GOT3 (cell line): Measurements from ENCODE around the gene ANKRD29.

Source experiments
- DNase-seq: peaks from one replicate; lab custom pipeline; 2025; ENCODE audit warnings: mixed read lengths; lab: John Stamatoyannopoulos, UW

ANKRD29 gene, protein sequence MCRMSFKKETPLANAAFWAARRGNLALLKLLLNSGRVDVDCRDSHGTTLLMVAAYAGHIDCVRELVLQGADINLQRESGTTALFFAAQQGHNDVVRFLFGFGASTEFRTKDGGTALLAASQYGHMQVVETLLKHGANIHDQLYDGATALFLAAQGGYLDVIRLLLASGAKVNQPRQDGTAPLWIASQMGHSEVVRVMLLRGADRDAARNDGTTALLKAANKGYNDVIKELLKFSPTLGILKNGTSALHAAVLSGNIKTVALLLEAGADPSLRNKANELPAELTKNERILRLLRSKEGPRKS

DNA sequence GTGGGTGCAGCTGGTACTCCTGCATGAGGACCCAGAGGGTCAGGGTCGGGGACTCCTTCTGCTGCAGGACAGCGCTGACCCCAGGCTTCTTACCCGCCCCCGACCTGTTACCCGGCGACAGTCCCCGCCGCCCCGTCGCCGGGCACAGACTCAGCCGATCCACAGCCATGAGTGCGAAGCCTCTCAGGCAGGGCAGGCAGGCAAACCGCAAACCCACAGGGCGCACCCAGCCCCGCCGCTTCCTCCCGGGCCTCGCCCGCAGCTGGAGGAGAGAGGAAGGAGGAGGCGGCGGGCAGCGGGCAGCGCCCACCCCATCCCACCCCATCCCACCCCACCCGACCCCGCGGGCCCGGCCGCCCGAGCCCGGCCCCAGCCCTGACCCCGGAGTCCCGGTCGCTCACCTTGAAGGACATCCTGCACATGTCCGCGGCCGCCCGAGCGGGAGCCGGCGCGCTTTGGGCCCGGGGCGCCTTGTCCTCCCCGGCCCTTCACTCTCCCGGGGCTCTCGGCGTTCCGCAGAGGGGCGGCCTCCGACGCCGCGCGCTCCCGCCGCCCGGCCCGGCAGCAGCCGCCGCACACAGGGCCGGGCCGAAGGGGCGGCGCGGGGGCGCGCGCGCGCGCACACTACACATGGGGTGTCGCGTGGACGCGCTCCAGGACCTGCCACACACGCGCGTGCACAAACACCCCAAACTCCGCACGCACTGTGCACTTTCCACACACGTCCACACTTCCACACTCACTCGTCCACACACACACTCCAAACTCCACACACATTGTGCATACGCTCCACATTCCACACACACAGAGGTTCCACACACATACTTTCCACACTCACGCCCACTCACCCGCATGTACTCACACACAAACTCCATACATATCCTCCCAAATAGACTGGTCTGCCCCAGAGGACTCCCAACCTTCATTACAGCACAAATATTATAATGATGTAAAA is at the start of gene ANKRD29:
ANKRD29 (minus strand) TSS at position 603 of the 955 bp plus-strand sequence; CDS start at position 422, 181 bp downstream.
- no peak for DNase-seq

DNA sequence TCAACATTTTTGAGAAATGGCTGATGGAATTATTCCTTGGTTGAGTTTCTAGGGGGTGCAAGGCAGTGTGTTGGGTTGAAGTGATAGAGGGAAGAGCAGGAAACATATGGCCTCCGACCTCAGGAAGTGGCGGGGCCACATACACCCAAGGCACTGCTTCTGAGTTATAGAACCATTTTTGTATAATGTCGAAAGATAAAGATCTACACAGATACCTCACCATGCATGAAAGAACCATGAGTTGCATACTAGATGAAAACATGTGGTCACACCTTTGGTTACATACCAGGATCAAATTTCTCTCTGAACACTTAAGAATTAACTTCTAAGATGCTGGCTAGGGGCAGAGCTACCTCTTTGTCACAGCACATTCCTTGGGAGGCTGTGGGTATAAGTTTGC is 49.7 kb upstream of the ANKRD29 start:
- no peak for DNase-seq

DNA sequence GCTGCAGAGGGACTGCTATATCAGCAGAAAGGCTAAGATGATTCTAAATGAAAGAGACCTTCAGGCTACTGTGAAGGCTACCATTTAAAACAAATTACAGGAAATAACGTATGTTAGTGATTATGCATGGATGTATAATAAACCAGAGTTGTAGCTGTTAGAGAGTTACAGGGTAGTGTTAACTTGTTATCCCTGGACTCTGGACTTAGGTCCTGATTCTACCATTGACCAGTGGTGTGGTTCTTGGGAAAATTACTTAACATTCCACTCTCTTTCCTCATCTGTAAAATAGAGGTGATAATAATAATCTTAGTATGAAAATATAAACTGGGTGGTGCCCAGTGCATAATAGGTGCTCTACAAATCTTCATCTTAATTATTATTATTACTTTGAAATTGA is 48.7 kb upstream of the ANKRD29 start:
- no peak for DNase-seq

DNA sequence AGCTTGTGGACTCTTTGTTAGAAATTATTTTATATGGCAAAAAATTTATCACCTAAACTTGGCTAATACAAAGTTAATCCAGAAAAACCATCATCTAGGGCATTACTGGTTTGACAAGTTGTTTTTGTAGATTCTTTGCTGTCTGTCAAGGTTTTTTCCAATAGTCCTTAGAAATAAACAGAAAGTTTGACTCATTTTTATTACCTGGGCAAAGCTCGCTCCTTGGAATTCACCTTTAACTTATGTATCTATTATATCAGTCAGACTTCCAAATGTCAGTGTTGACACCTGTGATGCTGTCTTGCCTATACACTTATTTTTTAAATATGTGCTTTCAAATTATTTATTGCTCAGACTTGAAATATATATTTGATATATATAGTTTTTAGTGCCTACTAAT is 48.2 kb upstream of the ANKRD29 start:
- no peak for DNase-seq

DNA sequence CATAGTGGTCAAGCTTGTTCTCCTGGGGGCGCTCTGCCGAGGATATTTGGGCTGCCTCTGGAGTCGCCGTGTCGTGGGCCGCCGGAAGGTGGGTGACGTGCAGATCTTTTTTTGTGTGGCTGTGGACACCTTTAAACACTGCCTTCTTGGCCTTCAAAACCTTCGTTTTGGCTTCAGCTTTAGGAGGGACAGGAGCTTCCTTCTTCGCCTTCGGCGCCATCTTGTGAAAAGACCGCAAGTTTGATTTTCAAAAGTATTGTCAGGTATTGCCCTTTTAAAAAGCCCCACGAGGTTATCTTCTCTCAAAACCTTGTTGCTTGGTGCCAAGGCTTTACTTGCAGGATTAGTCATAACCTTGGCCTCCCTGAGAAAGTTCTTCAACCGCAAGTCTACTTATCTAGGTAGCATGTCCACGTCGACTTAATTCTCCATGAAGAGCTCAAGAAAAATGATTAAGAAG is 47.4 kb upstream of the ANKRD29 start:
- no peak for DNase-seq

DNA sequence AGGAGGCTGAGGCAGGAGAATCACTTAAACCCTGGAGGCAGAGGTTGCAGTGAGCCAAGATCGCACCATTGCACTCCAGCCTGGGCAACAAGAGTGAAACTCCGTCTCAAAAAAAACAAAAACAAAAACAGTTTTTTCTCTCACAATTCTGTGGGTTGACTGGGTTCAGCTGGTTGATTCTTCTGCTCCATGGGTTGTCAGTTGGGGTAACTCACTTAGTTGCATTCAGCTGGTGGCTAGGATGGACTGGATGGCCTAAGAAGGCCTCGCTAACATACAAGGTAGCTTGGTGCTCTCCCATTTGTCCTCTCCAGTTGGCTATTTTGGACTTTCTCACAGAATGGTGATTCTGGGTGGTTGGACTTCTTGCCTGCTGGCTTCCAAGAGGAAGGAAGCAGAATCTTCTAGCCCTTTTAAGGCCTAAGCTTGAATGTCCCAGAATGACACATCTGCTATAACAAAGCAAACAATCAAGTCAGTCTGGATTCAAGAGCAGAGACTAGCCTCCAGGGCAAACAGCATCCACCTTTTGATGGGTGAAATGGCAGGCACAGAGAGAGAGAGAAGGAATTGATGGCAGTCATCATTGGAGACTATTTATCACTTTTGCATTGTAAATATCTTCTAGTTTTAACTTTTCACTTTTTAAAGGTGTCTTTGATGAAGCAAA is 44.4 kb upstream of the ANKRD29 start:
- DNase-seq = no peak

DNA sequence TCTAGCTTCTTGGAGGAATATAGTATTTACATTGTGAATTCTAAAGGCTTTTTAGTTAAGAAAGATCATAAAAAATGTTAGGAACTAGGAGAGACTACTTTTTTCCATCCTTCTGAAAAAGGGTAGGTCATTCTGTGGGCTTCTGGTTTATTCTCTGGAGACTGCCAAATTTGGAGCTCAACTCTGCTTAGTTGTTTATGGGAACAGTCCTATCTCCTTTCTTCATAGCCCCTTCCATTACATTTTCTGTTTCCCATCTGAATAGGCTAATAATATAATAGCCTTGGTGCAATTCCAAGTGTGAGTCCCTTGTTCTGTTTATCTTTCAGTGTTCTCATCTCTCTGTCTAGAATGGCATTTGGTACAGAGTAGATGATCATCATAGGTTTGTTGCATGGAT is 42.1 kb upstream of the ANKRD29 start:
- DNase-seq = no peak

DNA sequence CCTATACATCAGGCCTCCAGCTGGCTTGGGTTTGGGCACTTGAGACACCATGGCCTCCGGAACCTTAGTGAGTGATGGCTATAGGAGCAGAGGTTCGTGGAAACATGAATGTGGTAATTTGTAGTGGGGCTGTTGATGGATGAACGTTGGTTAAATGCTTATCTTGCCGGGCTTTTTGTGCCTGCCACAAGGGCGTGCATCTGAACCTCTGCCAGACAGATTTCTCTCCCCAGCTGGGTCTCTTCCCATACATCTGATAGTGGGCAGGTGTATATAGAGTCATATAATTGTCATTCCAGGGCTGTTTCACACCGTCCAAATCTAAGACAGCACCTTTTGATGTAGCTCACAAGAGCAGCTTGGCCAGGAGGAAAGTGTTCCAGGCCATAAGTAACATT is 41.3 kb upstream of the ANKRD29 start:
- no peak for DNase-seq

DNA sequence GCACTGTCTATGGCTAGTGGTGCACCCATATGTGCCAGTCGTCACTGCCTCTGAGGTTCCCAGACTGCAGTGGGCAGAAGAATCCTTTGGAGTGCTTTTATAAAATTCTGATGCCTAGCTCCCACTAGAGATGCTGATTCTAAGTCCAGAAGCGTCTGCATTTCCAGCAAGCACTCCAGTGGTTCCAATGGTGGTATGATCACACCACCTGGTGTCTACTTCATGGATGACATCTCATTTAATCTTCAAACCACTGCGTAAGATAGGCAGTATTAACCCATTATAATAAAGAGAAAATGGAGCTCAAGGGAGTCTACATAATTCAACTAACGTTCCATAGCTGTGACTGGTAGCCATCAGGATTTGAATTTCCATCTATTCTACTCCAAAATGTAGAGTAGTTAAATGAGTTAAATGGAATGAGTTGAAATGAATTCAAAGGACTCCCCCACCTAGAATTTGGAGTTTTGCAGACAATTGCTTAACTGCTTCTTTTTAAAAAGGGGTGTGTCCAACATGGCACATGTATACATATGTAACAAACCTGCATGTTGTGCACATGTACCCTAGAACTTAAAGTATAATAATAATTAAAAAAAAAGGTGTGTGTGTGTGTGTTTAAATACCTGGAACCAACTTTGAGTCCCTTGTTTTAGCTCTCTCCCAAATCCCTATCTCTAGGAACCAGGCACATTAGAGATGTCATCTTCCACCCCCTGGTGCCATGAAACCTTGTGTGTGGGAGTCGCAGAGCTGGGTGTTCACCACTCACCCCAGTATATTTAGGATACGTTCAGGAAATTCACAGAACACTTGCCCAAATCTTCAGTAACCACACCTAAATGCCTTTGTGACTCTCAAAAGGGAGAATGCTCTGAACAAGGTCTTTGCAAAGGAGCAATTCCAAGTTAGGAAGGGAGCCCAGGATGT is 40.6 kb upstream of the ANKRD29 start:
- no peak for DNase-seq

DNA sequence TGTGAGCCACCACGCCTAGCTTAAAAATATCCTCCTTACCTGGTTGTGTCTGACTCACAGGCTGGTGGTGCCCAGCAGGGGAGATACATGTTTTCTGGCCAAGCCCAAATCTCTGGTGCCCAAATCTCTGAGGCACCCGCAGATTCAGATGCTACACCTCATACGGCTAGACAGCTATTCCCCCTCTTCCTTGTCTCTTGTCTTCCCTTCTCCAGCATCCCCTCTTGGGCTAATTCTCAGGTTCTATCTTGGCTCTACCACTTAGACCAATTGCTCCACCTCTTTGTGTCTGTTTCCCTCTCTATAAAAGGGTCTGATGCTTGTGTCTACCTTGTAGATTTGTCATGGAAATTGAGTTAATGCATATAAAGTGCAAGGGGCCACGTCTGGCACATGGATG is 39.9 kb upstream of the ANKRD29 start:
- no peak for DNase-seq

DNA sequence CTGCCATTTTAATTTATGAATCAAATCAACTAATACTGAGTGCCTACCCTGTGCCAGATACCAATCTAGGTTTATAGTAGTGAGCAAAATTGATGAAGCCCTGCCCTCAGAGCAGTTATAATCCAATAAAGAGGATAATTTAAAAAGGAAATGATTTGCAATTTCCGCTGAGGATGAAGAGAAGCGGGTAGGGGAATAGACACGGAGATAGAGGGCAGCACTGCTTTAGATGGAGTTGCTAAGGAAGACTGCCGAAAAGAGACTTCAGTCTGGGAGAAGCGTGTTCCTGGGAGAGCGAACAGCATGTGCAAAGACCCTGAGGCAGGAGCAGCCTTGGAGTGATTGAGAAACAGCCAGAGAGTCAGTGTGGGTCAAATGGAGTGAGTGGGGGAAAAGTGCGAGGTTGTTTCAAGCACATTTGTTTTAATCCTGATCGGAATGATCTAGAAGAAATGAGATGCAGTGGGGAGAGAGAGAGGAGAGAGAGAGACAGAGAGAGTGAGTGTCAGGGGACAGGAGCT is 38.9 kb upstream of the ANKRD29 start:
- DNase-seq = no peak

DNA sequence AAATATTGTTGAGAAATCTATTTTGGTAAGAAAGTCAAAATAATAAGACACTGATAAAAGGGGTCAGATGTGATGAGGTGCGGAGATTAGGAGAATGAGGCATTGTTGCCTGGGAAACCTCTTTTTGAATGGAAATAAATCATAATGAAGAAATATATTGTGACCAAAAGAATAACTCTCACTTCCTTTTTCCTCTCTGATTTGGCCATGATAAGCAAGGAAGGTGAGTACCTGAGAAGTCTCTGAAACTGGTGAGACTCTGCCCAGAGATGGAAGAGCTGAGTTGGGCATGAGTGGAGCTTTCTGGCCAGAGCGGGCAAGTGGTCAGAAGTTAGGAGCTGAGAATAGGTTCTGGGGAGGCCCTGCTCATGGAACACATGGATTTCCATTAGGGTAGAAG is 38.3 kb upstream of the ANKRD29 start:
- DNase-seq = no peak

DNA sequence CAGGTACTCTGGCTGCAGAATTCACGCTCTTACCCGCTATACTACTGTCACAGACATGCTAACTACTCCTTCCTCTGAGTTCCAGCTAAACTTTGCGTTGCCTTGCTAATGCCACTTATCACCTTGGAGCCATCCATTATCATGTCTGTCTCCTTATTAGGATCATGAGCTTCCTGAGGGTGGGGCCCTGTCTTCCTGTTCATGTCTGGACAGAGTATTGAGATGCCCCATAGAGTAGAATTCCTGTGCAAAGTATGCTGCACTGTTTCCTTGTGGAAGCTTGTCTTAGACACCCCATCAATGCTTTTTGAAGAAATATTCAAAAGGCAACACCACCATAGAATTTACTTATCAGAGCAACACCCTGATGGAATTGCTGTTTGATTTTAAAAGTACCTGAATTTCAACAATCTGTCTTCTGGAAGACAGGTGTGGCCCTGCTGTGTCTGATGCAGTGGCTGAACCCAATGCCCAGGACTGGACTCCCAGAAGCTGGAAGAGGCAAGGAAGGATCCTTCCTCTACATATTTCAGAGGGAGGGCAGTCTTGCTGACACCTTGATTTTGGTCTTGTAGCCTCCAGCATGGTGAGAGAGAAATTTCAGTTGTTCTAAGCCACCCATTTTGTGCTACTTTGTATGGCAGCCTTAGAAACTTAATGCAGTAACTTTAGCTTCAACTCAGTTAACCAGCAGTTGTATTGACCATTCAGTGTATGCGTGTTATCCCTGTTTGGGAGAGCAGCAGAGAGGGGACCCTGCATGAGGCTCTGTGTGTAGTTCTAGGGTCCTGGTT is 32.1 kb upstream of the ANKRD29 start:
- no peak for DNase-seq

DNA sequence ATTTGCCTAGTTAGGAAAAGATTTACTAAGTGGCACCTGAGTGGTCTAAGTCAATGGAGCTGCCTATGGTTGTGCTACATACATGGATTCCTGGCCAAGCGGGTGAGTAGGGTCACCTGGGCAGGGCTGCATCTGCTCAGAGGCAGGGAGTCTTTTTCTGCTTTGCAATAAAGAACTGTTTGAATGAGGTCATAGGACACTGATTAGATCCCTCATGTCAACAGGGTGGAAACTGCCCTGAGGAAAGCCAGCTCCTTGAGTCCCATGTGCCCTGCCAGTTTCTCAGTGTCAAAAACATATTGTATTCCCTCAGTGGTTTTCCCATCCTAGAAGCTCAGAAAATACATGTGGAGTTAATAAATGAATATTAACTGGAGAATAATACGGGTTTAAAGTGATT is 31.1 kb upstream of the ANKRD29 start:
- DNase-seq = no peak

DNA sequence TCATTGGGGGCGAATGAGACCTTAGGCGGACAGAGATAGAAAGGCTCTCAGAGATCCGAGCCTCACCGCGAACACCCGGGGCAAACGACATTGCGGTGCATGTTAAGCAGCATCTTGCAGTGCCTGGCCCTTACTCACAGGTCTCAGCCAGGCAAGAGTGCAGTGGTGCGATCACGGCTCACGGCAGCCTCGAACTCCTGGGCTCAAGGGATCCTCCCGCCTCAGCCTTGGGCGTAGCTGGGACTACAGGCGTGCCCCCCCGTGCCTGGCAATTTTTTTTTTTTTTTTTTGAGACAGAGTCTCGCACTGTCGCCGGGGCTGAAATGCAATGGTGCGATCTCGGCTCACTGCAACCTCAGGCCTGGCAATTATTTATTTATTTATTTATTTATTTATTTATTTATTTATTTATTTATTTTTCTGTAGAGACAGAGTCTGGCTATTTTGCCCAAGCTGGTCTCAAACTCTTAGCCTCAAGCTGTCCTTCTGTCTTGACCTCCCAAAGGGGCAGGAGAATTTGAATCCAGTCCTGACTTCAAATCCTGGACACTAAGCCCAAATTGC is 27.9 kb upstream of the ANKRD29 start:
- no peak for DNase-seq

DNA sequence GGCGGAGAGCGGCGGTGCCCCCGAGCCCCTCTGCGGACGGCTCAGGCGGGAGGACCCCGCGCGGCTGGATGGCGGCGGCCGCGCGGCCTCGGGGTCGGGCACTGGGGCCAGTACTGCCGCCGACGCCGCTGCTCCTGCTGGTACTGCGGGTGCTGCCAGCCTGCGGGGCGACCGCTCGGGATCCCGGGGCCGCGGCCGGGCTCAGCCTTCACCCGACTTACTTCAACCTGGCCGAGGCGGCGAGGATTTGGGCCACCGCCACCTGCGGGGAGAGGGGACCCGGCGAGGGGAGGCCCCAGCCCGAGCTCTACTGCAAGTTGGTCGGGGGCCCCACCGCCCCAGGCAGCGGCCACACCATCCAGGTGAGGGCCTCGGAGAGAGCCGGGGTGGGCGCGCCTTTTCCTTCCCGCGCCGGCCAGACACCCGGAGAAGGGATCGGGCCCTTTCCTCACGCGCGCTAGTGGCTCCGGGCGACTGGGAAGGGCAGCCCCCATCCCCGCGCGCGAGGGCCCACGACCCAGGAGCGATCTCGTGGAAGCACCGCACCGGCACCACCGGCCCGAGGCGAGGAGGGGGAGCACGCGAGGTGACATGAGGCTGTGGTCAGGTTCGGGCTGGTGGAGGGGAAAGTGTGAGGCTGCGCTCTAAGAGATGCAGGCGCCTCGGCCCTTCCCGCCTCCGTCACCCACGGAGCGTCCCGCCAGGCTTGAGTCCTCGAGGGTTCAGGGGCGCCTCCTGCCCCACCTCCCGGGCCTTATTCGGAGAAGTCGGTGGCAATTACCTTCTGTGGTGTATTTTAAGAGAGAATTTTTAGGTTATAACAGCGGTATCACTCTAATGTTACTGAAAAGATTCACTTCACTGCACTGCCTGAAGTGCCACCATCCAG is 27.1 kb upstream of the ANKRD29 start:
- no peak for DNase-seq

DNA sequence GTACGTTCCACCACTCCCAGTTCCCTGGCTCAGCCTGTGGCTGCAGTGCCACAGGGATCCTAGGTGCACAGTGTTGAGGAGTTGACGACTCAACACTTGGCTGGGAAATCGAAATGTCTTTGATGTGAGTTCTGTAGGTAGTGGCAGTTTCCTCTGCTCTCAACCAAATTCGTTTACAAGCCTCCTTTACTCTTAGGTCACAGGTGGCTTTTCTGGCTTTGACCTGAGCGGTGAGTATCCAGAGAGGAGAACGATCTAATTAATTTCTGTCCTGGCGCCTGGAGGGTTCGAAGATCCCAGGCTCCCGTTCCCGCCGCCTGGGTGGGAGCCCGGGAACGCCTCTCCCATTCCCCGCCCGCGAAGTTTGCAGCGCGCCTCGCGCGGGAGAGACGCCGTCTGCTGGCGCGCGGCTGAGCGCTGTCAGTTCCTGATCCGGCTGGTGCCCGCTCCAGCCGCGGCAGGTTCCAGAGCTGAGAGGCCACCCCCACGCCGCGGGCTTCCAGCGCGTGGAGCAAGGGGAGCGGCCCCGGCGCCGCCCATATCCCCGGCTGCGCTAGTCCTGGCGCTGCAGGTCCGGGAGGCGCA is 26.4 kb upstream of the ANKRD29 start, which contains the start of gene LAMA3:
LAMA3 (plus strand) TSS at position 423 of the 585 bp plus-strand sequence. CDS start 231 bp downstream, outside the sequence.
- DNase-seq = no peak

DNA sequence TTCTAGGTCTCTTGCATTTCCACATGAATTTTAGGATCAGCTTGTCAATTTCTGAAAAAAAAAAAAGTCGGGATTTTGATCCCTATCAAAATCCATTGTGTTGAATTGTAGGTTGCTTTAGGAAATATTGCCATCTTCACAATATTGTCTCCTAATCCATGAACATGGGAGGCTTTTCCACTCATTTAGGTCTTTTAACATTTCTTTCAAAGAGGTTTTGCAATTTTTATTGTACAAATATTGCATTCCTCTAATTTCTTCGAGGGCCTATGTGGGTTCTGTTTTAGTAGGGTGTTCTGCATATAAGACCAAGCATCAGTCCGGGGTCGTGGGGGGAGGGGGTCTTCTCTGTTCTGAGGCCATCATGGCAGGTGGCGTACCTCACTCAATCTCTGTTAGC is 25.8 kb upstream of the ANKRD29 start:
- DNase-seq = no peak
